ENCODE results near the gene LRRC52. TPM values are rescaled to one million over a fixed set of nuclear protein-coding genes. Genes with fewer than 3 reads are reported as not detected.

Gene LRRC52
- total RNA-seq, 1 donor, result not detected

DNA sequence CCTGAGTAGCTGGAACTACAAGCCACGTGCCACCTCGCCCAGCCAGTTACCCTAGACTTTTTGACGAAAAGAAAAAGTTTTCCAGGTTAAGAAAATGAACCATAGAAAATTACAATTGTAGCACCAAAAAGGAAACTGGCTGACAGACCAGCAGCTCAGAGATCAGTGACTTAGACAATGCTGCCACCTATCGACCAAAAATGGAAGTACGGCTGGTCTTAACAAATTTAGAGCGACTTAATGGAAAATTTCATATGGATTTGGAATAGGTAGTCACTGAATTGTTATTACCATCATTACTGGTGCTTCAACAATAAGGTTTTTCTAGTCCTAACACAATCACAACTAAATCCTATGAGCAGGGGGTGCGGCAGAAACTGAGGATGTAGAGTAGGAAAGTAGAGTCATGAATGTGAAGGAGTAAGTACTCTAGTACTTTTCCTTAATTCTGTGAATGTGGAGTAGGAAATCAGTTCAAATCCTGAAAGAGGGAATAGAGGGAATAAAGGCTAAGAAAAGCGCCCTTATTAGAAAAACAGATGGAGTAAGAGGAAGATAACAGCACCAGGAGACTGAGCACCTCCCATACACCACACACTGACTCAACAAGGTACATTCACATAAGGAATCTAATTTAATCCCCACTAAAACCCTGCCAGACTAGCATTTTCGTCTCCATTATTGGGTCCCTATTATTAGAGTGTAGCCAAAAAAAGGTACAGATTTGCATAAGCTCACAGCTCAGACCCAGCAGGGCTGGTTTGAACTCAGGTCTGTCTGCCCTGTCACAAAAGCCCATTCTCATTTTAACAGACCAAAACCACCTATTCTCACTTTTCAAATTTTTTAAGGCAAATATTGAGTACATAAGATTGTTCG lies 49.4 kb downstream of the LRRC52 start:
- DNase-seq (ENCODE audit: low read depth), result peak; percentile 89
- H3K4me3 ChIP-seq (ENCODE audit: low read depth, low read length), result no peak overlapping the region
- peak; percentile 89 for TF ChIP-seq CTCF (IDR thresholded peaks at IDR 0.05; ENCODE audit: insufficient read depth, low read length)

GRCh38 chr1:165595246-165595938 lies 51.6 kb downstream of the LRRC52 start:
- no peak for TF ChIP-seq CTCF (IDR thresholded peaks at IDR 0.05; ENCODE audit: insufficient read depth, low read length)
- H3K4me3 ChIP-seq (ENCODE audit: low read depth, low read length), result no peak overlapping the region
- DNase-seq (ENCODE audit: low read depth), result peak; percentile 32

GRCh38 chr1:165597883-165598675 lies 54.3 kb downstream of the LRRC52 start:
- peak overlapping the region; percentile 72 for H3K4me3 ChIP-seq (ENCODE audit: low read depth, low read length)
- no peak for TF ChIP-seq CTCF (IDR thresholded peaks at IDR 0.05; ENCODE audit: insufficient read depth, low read length)
- DNase-seq (ENCODE audit: low read depth), result peak; percentile 96

DNA sequence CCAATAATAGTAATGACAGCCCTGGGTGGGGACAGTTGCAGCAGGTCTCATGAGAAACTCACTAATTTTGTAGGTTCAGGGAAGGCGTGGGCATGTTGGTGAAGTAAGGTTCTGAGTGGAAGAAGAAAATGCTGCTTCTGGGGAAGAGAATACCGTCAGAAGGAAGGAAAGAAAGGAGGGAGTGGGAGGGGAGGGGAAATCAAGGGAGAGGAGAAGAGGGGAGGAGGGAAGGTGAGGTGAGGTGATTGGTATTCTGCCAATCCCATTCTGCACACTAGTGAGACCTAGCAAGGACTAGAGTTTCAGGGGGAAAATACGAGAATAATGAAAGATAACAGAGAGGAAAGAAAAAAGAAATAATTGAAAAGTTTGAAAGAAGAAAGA lies 54.9 kb downstream of the LRRC52 start:
- no peak for DNase-seq (ENCODE audit: low read depth)
- TF ChIP-seq CTCF (IDR thresholded peaks at IDR 0.05; ENCODE audit: insufficient read depth, low read length), result no peak
- peak overlapping the region; percentile 72 for H3K4me3 ChIP-seq (ENCODE audit: low read depth, low read length)

DNA sequence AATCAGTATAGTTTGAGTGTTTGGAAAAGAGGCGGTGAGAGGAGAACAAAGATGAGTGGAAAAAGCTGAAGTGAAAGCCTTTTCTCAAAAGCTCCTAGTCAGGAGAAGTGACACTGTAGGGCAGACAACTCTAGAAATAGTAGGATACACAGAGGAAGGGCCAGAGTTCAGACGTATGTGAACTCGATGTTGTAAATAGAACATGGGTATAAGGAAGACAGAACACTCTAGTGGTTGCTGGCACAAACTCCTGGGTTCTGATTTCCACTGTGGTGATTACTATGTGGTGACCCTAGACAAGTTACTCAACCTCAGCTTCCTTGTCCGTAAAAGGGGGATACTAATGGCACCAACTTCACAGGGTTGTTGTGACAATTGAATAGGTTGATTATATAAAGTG lies 57.0 kb downstream of the LRRC52 start:
- no peak for DNase-seq (ENCODE audit: low read depth)
- no peak overlapping the region for H3K4me3 ChIP-seq (ENCODE audit: low read depth, low read length)
- no peak for TF ChIP-seq CTCF (IDR thresholded peaks at IDR 0.05; ENCODE audit: insufficient read depth, low read length)

- no peak overlapping the region for H3K4me3 ChIP-seq (ENCODE audit: low read depth, low read length)
- no peak for TF ChIP-seq CTCF (IDR thresholded peaks at IDR 0.05; ENCODE audit: insufficient read depth, low read length)
- DNase-seq (ENCODE audit: low read depth), result no peak
Measured at GRCh38 chr1:165603810-165604209, 60.0 kb downstream of the LRRC52 start.
